HFFc6 (cell line): ENCODE measurements around the gene TFEB. TPM values are rescaled to one million over a fixed set of nuclear protein-coding genes. Genes with fewer than 3 reads are reported as not detected.

Experiments used
- DNase-seq: peaks from one replicate; pipeline ENCODE4 v3.0.0-alpha.2; 2018
- H3K27ac Mint-ChIP-seq: 2 replicates; pipeline ENCODE4 v1.8.0; 2020; ENCODE audit warnings: mild to moderate bottlenecking, mixed read lengths
- H3K27me3 Mint-ChIP-seq: 2 replicates; pipeline ENCODE4 v1.8.0; 2021; ENCODE audit warnings: mild to moderate bottlenecking, moderate library complexity, mixed read lengths; ENCODE audit not compliant: insufficient read depth
- H3K36me3 Mint-ChIP-seq: 2 replicates; pipeline ENCODE4 v1.8.0; 2021; ENCODE audit warnings: low read depth, mixed read lengths
- H3K4me1 Mint-ChIP-seq: 2 replicates; pipeline ENCODE4 v1.8.0; 2020; ENCODE audit warnings: low read depth, mixed read lengths
- H3K4me3 Mint-ChIP-seq: 2 replicates; pipeline ENCODE4 v1.8.0; 2020; ENCODE audit warnings: mild to moderate bottlenecking, moderate library complexity, mixed read lengths
- H3K9me3 Mint-ChIP-seq: 2 replicates; pipeline ENCODE4 v1.8.0; 2020; ENCODE audit warnings: mild to moderate bottlenecking, mixed read lengths
- total RNA-seq, 6 experiments: library from RNA; stranded (reverse); fragmentation: NEBNext Ultra II Directional; extraction: Animal tissue kit (Norgen Biotek cat#: 25700); gene quantifications; 2 replicates in 1 of 6; 3 replicates in 5 of 6; pipeline ENCODE4 v1.2.3, GENCODE V29; 2021
- TF ChIP-seq, protein P1 (sequence below): fragments of 200-600 bp; sonication (generic); IDR thresholded peaks from 2 replicates; pipeline ENCODE4 v1.5.0; 2021; ENCODE audit warnings: antibody characterized with exemption, mild to moderate bottlenecking

Gene TFEB
- total RNA-seq, 6 experiments from 2014 or later, result 8.7 to 14.2 (median 11.0) TPM

DNA sequence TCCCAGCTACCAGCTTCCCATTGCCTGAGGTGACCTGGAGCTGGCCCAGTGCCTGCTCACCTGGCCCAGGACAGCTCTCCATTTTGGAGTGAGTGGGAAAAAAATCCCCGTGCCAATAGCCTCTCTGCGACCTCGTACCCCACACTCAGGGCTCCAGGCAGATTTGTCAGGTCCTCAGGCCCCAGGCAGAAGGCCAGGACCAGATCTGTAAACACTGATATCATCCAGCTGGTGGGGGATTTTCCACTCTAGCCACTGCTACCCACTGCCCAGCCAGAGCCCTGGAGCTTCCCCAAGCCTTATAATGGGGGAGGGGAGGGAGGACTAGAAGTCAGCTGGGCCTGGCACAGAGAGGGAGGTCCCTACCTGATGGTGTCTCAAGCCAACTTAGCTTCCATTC, 13.1 kb upstream of the TFEB start:
- DNase-seq, result no peak
- Mint-ChIP-seq H3K36me3 (no peaks in the 10 kb centered on the region), H3K4me1 (peaks cover 7% of the 10 kb centered on the region), H3K27me3 (peaks cover 24% of the 10 kb centered on the region), H3K4me3 (no peak overlapping the region), H3K27ac (no peak overlapping the region), H3K9me3 (no peaks in the 10 kb centered on the region)
- TF ChIP-seq, protein P1, sequence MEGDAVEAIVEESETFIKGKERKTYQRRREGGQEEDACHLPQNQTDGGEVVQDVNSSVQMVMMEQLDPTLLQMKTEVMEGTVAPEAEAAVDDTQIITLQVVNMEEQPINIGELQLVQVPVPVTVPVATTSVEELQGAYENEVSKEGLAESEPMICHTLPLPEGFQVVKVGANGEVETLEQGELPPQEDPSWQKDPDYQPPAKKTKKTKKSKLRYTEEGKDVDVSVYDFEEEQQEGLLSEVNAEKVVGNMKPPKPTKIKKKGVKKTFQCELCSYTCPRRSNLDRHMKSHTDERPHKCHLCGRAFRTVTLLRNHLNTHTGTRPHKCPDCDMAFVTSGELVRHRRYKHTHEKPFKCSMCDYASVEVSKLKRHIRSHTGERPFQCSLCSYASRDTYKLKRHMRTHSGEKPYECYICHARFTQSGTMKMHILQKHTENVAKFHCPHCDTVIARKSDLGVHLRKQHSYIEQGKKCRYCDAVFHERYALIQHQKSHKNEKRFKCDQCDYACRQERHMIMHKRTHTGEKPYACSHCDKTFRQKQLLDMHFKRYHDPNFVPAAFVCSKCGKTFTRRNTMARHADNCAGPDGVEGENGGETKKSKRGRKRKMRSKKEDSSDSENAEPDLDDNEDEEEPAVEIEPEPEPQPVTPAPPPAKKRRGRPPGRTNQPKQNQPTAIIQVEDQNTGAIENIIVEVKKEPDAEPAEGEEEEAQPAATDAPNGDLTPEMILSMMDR, result no peak

DNA sequence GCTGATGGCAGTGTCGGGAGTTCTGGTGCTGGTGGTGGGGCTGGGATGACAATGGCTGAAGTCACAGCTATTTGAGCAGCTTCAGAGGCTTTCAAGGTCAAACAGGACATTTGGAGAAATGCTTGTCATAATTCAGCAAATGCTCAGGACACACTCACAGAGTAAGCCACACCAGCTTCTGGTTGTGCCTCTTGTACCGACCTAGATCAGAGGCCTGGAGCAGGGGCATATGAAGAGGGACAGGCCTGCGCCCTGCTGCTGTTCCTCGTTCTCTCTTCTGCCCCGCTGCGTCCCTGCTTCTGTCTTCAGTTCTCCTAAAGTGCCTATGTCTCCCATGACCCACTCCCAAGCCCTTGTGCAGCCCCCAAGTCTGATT, 12.7 kb upstream of the TFEB start:
- Mint-ChIP-seq H3K9me3 (no peaks in the 10 kb centered on the region), H3K4me3 (no peak overlapping the region), H3K4me1 (peaks cover 9% of the 10 kb centered on the region), H3K36me3 (no peaks in the 10 kb centered on the region), H3K27ac (no peak overlapping the region), H3K27me3 (peaks cover 23% of the 10 kb centered on the region)
- TF ChIP-seq, protein P1, result no peak
- DNase-seq, result no peak

DNA sequence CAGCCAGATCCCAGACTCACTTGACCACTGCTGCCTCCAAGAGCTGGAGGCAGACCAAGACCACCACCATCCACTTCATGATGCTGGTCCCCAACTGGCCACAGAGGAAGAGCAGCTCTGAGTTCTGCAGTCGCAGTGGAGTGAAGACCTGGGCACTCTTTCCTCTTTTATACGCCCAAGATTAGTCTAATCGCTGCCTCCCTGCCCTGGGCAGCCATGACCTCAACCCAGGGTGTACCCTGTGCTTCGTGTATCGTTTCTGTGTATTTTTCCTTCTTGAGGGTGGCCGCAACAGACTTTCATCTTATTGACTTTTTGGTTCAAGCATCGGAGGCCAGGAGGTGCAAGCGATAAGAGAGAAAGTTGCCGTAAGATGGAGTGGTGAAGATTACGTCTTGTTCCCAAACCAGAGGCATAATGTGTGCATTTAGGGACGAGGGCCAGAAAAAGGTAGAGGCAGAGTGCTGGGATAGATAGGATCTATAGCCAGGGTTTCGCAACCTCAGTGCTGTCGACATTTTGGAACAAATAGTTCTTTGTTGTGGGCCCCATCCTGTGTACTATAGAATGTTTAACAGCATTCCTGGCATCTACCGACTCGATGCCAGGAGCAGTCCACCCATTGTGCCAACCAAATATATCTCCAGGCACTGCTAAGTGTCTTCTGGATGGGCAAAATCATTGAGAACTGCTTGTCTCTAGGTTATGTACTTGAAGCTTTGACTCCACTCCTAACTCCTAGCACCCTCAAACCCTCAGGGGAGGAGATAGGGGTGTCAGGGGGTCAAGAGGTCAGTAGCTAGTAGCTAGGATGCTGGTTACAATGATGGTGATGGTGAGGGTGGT, 12.1 kb upstream of the TFEB start, which contains the start of gene PGC:
Gene PGC, minus strand, starts transcription at position 142 of the 846 bp plus-strand sequence. Its CDS starts 63 bp downstream, at position 79.
- Mint-ChIP-seq H3K27ac (no peak within 1 kb of the TSS), H3K9me3 (no peaks in the 10 kb centered on the region), H3K4me3 (no peak within 1 kb of the TSS), H3K4me1 (peaks cover 9% of the 10 kb centered on the region), H3K27me3 (peaks cover 23% of the 10 kb centered on the region), H3K36me3 (no peaks in the 10 kb centered on the region)
- TF ChIP-seq, protein P1, result no peak
- no peak for DNase-seq

DNA sequence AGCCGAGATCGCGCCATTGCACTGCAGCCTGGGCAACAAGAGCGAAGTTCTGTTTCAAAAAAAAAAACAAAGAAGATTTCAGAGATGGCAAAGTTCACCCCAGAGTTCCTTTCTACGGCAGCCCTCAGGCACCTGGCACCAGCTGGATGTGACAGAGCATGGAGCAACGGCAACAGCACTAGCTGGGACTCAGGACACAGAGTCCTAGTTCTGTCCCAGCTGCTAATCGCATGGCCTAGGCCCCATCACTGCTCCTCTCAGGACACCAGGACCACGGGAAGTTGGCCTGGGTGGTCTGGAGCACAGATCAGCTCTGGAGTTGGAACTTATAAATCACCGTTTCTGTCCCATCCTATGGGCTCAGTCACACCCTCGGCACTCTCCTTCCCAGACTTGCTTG, 10.7 kb upstream of the TFEB start:
- H3K27ac Mint-ChIP-seq, result no peak overlapping the region
- no peak for DNase-seq
- H3K36me3 Mint-ChIP-seq, result no peaks in the 10 kb centered on the region
- TF ChIP-seq, protein P1, result no peak
- H3K9me3 Mint-ChIP-seq, result no peaks in the 10 kb centered on the region
- H3K4me3 Mint-ChIP-seq, result no peak overlapping the region
- peaks cover 9% of the 10 kb centered on the region for H3K4me1 Mint-ChIP-seq
- peaks cover 21% of the 10 kb centered on the region for H3K27me3 Mint-ChIP-seq

DNA sequence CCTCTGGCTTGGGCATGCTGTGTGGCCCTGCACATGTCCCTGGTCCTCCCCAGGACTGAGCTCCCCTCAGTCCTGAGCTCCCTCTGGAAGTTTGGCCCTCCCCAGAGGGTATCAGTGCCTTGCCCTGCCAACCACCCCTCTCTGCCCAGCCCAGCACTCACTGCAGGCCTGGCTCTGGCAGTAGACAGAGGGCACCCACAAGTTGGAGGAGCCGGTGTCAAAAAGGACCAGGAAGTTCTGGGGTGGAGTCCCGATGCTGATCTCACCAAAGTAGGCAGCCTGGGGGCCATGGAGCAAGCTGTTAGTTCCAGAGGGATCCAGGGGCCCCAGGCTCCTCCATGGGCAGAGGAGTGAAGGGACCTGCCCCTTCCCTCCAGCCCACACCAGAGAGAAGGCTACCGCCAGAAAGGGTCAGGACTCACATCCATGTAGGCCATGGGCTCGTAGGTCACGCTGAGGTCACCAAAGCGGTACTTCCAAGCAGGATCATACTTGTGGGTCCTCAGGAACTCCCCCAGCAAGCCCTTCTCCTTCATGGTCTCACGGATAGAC, 8.9 kb upstream of the TFEB start:
- Mint-ChIP-seq H3K27ac (no peak overlapping the region), H3K9me3 (no peaks in the 10 kb centered on the region), H3K4me1 (peaks cover 9% of the 10 kb centered on the region), H3K4me3 (no peak overlapping the region), H3K27me3 (peaks cover 16% of the 10 kb centered on the region), H3K36me3 (no peaks in the 10 kb centered on the region)
- TF ChIP-seq, protein P1, result no peak
- no peak for DNase-seq
